Peyer's patch (tissue), 4 donors: ENCODE data around the gene NDRG4.

Experiments used
- CTCF ChIP-seq, 6 experiments: fragments of 450-650 bp in 4 of 6; fragments of 200-600 bp in 2 of 6; sonication (generic) in 1 of 6; IDR thresholded peaks; one replicate each; pipeline ENCODE4 v1.5.1; 2017 to 2019; ENCODE audit warnings: antibody characterized with exemption in 6 of 6, mild to moderate bottlenecking in 3 of 6, moderate library complexity in 1 of 6
- POLR2A ChIP-seq, 2 donors: fragments of 450-650 bp; IDR thresholded peaks; one replicate each; pipeline ENCODE4 v1.5.1; 2017; ENCODE audit warnings: antibody characterized with exemption in 2 of 2, mild to moderate bottlenecking in 2 of 2, moderate library complexity in 2 of 2

- TF ChIP-seq CTCF (IDR thresholded peaks at IDR 0.05) = no peak
- TF ChIP-seq POLR2A (IDR thresholded peaks at IDR 0.05) = no peak
Observed at GRCh38 chr16:58464047-58464915, 35.7 kb upstream of the NDRG4 start.
